COR-L47 (cell line): Measurements from ENCODE around the gene CDH23.

Experiments
- DNase-seq: peaks from one replicate; lab custom pipeline; 2025; lab: John Stamatoyannopoulos, UW

The CDH23 gene

GRCh38 chr10:71708897-71709882 is 312.5 kb downstream of the CDH23 start:
- DNase-seq = no peak

- no peak for DNase-seq
Measured at GRCh38 chr10:71710519-71710918, 313.8 kb downstream of the CDH23 start.

- DNase-seq = no peak
Measured at GRCh38 chr10:71711052-71711623, 314.4 kb downstream of the CDH23 start.

GRCh38 chr10:71712170-71712569 is 315.4 kb downstream of the CDH23 start:
- DNase-seq = no peak

GRCh38 chr10:71712572-71713134 is 315.9 kb downstream of the CDH23 start:
- DNase-seq = no peak

GRCh38 chr10:71713135-71714030 is 316.7 kb downstream of the CDH23 start:
- DNase-seq = no peak

GRCh38 chr10:71714031-71714410 is 317.3 kb downstream of the CDH23 start:
- DNase-seq = no peak

- no peak for DNase-seq
Measured at GRCh38 chr10:71714592-71714991, 317.9 kb downstream of the CDH23 start.

GRCh38 chr10:71715026-71715425 is 318.3 kb downstream of the CDH23 start:
- DNase-seq = no peak

- no peak for DNase-seq
Measured at GRCh38 chr10:71715860-71716259, 319.1 kb downstream of the CDH23 start.

GRCh38 chr10:71716426-71716825 is 319.7 kb downstream of the CDH23 start:
- DNase-seq = no peak

- no peak for DNase-seq
Measured at GRCh38 chr10:71717056-71717455, 320.3 kb downstream of the CDH23 start.

GRCh38 chr10:71717551-71717951 is 320.8 kb downstream of the CDH23 start:
- no peak for DNase-seq

GRCh38 chr10:71718165-71718698 is 321.5 kb downstream of the CDH23 start:
- DNase-seq = no peak

GRCh38 chr10:71719042-71719441 is 322.3 kb downstream of the CDH23 start:
- DNase-seq = no peak

GRCh38 chr10:71719464-71720201 is 322.9 kb downstream of the CDH23 start, which contains the start of gene C10orf105:
Gene C10orf105, minus strand, starts transcription at chr10:71719778. Its CDS starts 3,441 bp downstream, at chr10:71716337.
- DNase-seq = no peak

- DNase-seq = no peak
Measured at GRCh38 chr10:71720288-71720687, 323.6 kb downstream of the CDH23 start.

GRCh38 chr10:71721313-71721712 is 324.6 kb downstream of the CDH23 start:
- no peak for DNase-seq

- no peak for DNase-seq
Measured at GRCh38 chr10:71722849-71723248, 326.1 kb downstream of the CDH23 start.

GRCh38 chr10:71723311-71723710 is 326.6 kb downstream of the CDH23 start:
- DNase-seq = no peak

- DNase-seq = no peak
Measured at GRCh38 chr10:71724539-71724938, 327.8 kb downstream of the CDH23 start.
